Measurements from ENCODE around the gene SFN.

Gene SFN

GRCh38 chr1:26912147-26912490 lies 49.2 kb downstream of the SFN start:
- in situ Hi-C loops (cut with HindIII; ENCODE audit: low pct_unique_long_range_greater_than_20kb, low sequenced_read_pairs): no loop called here
- TF ChIP-seq JUND (IDR thresholded peaks at IDR 0.05; ENCODE audit: low read depth): no peak
- no peak for DNase-seq (ENCODE audit: low read depth in 1 of 2, low spot score in 1 of 2)

DNA sequence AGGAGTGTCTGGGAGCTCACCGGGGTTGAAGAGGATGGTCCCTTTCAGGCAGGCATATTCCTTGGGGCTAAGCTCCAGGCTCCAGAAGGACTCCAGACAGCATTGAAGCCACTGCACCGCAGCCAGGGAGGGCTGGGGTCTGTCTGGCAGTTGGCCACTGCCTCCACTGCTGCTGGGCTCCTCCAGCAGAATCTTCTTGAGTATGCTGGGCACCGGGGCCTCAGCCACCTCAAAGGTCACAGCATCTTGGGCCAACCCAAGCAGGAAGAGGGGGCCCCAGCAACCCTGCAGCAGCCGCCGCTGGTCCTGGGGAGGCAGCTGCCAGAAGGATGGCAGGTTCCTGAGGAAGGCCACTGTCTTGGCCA lies 50.4 kb downstream of the SFN start:
- no peak for DNase-seq (ENCODE audit: low read depth in 1 of 2, low spot score in 1 of 2)
- in situ Hi-C loops (cut with HindIII; ENCODE audit: low pct_unique_long_range_greater_than_20kb, low sequenced_read_pairs): no loop called here
- TF ChIP-seq JUND (IDR thresholded peaks at IDR 0.05; ENCODE audit: low read depth): no peak

Measured in T47D (cell line).